CD14-positive monocyte (primary cell): ENCODE measurements around the gene IL3. TPM values are rescaled to one million over a fixed set of nuclear protein-coding genes. Genes with fewer than 3 reads are reported as not detected.

Source experiments
- DNase-seq, 3 donors: peaks; one replicate each; pipeline ENCODE4 v3.0.0-alpha.2; 2011 to 2022
- H2AFZ ChIP-seq: 2 replicates; pipeline ENCODE4 v1.6.0; 2012; ENCODE audit warnings: mild to moderate bottlenecking, low read depth, low read length, inconsistent platforms; ENCODE audit not compliant: insufficient read depth, poor library complexity, severe bottlenecking
- H3K27ac ChIP-seq, 2 donors: 1 replicate in 1 of 2; 2 replicates in 1 of 2; pipeline ENCODE4 v1.5.1; 2012 to 2013; ENCODE audit warnings: low read length in 2 of 2, control low read depth in 1 of 2, inconsistent platforms in 1 of 2, low read depth in 1 of 2, mild to moderate bottlenecking in 1 of 2
- H3K27me3 ChIP-seq, 2 donors: one replicate each; pipeline versions ENCODE4 v1.6.0 to v1.6.1; 2011 to 2013; ENCODE audit warnings: low read length in 2 of 2; ENCODE audit not compliant: control insufficient read depth in 2 of 2, insufficient read depth in 2 of 2
- H3K36me3 ChIP-seq, 2 donors: replicated peaks in 1 of 2; 1 replicate in 1 of 2; 2 replicates in 1 of 2; pipeline versions ENCODE4 v1.5.1 to v1.6.1; 2012 to 2013; ENCODE audit warnings: low read length in 2 of 2, control low read depth in 1 of 2, inconsistent platforms in 1 of 2, mild to moderate bottlenecking in 1 of 2; ENCODE audit not compliant: insufficient read depth in 2 of 2, control insufficient read depth in 1 of 2
- H3K4me1 ChIP-seq, 2 donors: 1 replicate in 1 of 2; 2 replicates in 1 of 2; pipeline versions ENCODE4 v1.5.1 to v1.6.1; 2012 to 2013; ENCODE audit warnings: low read length in 2 of 2, control low read depth in 1 of 2, inconsistent platforms in 1 of 2, mild to moderate bottlenecking in 1 of 2, moderate library complexity in 1 of 2; ENCODE audit not compliant: insufficient read depth in 2 of 2, control insufficient read depth in 1 of 2
- H3K4me2 ChIP-seq: replicated peaks from 2 replicates; pipeline ENCODE3; 2012; ENCODE audit warnings: low read length, moderate library complexity, mild to moderate bottlenecking; ENCODE audit not compliant: poor library complexity, severe bottlenecking; ENCODE audit errors: extremely low read depth
- H3K4me3 ChIP-seq, 3 experiments: fragments of 200-600 bp in 1 of 3; sonication (generic) in 1 of 3; replicated peaks in 1 of 3; 1 replicate in 2 of 3; 2 replicates in 1 of 3; pipeline ENCODE4 v1.5.1; 2011 to 2013; ENCODE audit warnings: low read length in 3 of 3, mild to moderate bottlenecking in 3 of 3, control low read depth in 2 of 3, low read depth in 2 of 3, inconsistent platforms in 1 of 3, moderate library complexity in 1 of 3
- H3K79me2 ChIP-seq: 2 replicates; pipeline ENCODE4 v1.6.0; 2012; ENCODE audit warnings: mild to moderate bottlenecking, control low read depth, inconsistent platforms, low read length, moderate library complexity; ENCODE audit not compliant: insufficient read depth
- H3K9ac ChIP-seq: 2 replicates; pipeline ENCODE4 v1.6.0; 2017; ENCODE audit warnings: low read length, mild to moderate bottlenecking; ENCODE audit not compliant: insufficient read depth, poor library complexity, severe bottlenecking
- H3K9me3 ChIP-seq, 2 donors: replicated peaks in 1 of 2; 1 replicate in 1 of 2; 2 replicates in 1 of 2; pipeline versions ENCODE4 v1.5.1 to v1.6.1; 2012 to 2013; ENCODE audit warnings: low read length in 2 of 2, control low read depth in 1 of 2; ENCODE audit not compliant: control insufficient read depth in 1 of 2, insufficient read depth in 1 of 2
- H4K20me1 ChIP-seq: 2 replicates; pipeline ENCODE4 v1.6.0; 2012; ENCODE audit warnings: mild to moderate bottlenecking, low read length, control low read depth, moderate library complexity; ENCODE audit not compliant: insufficient read depth
- H3K27ac Mint-ChIP-seq, 7 donors: one replicate each; pipeline ENCODE4 v1.8.0; 2020; ENCODE audit warnings: mild to moderate bottlenecking in 7 of 7, mixed read lengths in 7 of 7, moderate library complexity in 6 of 7, inconsistent platforms in 2 of 7
- H3K27me3 Mint-ChIP-seq, 3 donors: one replicate each; pipeline ENCODE4 v1.8.0; 2021 to 2022; ENCODE audit warnings: low read depth in 3 of 3, mild to moderate bottlenecking in 3 of 3, mixed read lengths in 3 of 3, moderate library complexity in 3 of 3, inconsistent platforms in 1 of 3
- H3K36me3 Mint-ChIP-seq, 2 donors: one replicate each; pipeline ENCODE4 v1.8.0; 2020; ENCODE audit warnings: mixed read lengths in 2 of 2, inconsistent platforms in 1 of 2, mild to moderate bottlenecking in 1 of 2
- H3K4me1 Mint-ChIP-seq: one replicate; pipeline ENCODE4 v1.8.0; 2020; ENCODE audit warnings: mild to moderate bottlenecking, mixed read lengths
- H3K4me3 Mint-ChIP-seq, 2 donors: one replicate each; pipeline ENCODE4 v1.8.0; 2020; ENCODE audit warnings: mild to moderate bottlenecking in 2 of 2, mixed read lengths in 2 of 2, moderate library complexity in 1 of 2
- H3K9me3 Mint-ChIP-seq, 7 donors: one replicate each; pipeline ENCODE4 v1.8.0; 2020 to 2022; ENCODE audit warnings: mixed read lengths in 7 of 7, mild to moderate bottlenecking in 6 of 7, moderate library complexity in 6 of 7, inconsistent platforms in 2 of 7
- WGBS: methylation state at CpG from one replicate; pipeline ENCODE4 v1.1.5; 2013; ENCODE audit warnings: missing lambda C conversion rate; ENCODE audit not compliant: insufficient coverage; 5-methylcytosine and 5-hydroxymethylcytosine counted together
- intact Hi-C, 2 donors: fragments of 100-400 bp; cut with micrococcal nuclease; formaldehyde crosslinking; loops; one replicate each; pipeline versions ENCODE4 v1.15.0 to v1.15.1; 2023
- polyA plus RNA-seq, 3 donors: library from polyadenylated mRNA; depleted of rRNA in 1 of 3; unstranded in 2 of 3; stranded (reverse) in 1 of 3; fragments of 300-500 nt in 2 of 3; fragments of >200 nt in 1 of 3; fragmentation: Illumina TruSeq in 2 of 3; gene quantifications; 1 replicate in 2 of 3; 2 replicates in 1 of 3; pipeline ENCODE4 v1.2.3, GENCODE V29; 2012 to 2021
- TF ChIP-seq, protein P1 (sequence below): fragments of 200-600 bp; IDR thresholded peaks from one replicate; pipeline ENCODE4 v1.8.0; 2022; ENCODE audit warnings: antibody characterized with exemption, mild to moderate bottlenecking

Gene IL3
- polyA plus RNA-seq, 3 donors: not detected

DNA sequence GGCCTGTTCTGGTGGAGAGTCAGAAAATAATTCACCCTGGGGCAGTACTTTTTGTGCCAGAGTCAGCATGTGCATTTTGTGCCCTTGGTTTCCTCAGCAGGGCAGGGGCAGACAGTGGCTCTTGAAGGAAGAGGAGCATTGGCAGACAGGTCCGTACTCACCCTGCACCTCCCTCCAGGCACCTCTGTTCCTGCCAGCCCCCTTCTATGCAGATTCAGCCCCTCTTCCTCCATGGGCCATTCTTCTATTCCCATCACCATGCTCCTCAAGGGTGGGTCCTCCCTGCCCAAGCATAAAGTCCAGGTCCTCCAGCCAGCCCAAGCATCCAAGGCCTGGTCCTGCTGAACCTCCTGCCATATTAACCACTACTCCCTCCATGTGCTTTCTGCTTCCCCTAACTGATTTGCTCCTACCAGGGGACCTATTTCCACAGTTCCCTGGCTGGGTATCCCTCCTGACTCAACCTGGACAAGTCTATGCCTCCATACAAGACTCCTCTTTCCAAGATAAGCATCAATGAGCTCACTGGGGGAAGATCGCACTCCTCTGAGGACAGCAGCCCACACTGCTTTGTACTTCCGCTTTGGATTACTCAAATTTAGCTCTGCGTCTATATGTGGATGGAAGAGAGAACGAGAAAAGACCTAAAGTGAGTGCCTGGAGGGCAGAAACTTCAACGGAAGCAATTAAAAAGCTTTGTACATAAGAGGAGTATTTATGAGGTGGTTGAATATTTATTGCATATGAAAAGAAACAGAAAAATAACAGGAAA, 39.7 kb upstream of the IL3 start:
- Histone ChIP-seq H3K9ac (no peak overlapping the region), H3K4me2 (no peak overlapping the region), H3K4me1 (no peaks in the 10 kb centered on the region), H4K20me1 (no peaks in the 10 kb centered on the region), H3K36me3 (no peaks in the 10 kb centered on the region), H3K9me3 (no peaks in the 10 kb centered on the region), H3K27ac (no peak overlapping the region), H3K79me2 (no peaks in the 10 kb centered on the region), H2AFZ (no peak overlapping the region), H3K4me3 (no peak overlapping the region), H3K27me3 (peaks cover 4 to 26% of the 10 kb centered on the region in 2 donors)
- TF ChIP-seq, protein P1, sequence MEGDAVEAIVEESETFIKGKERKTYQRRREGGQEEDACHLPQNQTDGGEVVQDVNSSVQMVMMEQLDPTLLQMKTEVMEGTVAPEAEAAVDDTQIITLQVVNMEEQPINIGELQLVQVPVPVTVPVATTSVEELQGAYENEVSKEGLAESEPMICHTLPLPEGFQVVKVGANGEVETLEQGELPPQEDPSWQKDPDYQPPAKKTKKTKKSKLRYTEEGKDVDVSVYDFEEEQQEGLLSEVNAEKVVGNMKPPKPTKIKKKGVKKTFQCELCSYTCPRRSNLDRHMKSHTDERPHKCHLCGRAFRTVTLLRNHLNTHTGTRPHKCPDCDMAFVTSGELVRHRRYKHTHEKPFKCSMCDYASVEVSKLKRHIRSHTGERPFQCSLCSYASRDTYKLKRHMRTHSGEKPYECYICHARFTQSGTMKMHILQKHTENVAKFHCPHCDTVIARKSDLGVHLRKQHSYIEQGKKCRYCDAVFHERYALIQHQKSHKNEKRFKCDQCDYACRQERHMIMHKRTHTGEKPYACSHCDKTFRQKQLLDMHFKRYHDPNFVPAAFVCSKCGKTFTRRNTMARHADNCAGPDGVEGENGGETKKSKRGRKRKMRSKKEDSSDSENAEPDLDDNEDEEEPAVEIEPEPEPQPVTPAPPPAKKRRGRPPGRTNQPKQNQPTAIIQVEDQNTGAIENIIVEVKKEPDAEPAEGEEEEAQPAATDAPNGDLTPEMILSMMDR: no peak
- Mint-ChIP-seq H3K27me3 (peaks cover 15 to 34% (median 15%) of the 10 kb centered on the region in 3 donors), H3K9me3 (peaks cover 0 to 2% (median 0%) of the 10 kb centered on the region in 7 donors), H3K4me3 (no peak overlapping the region), H3K36me3 (no peaks in the 10 kb centered on the region), H3K27ac (peak overlapping the region in 1 of 7 donors; percentile 57), H3K4me1 (peaks cover 3% of the 10 kb centered on the region)
- intact Hi-C loops: no loop called here
- DNase-seq: no peak
- 89% methylated on average over 4 of the region's 6 CpGs for WGBS

DNA sequence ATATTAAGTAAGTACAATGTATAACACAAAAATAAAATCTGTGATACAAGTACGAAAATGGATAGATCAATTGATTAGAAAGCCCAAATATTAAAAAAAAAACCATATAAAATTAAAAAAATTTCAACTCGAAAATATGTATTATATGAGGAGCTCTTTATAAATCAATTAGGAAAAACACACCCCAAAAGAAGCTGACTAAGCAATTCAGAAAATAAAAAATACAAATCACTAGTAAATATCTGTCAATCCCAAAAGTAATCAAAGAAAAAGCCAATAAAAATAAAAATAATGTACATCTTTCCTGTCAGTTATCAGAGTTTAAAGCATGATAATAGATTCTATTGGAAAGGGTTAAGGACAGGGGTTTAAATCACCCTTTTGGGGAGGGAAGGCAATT, 38.8 kb upstream of the IL3 start:
- no peaks in the 10 kb centered on the region for H3K79me2 ChIP-seq
- no peaks in the 10 kb centered on the region for H3K4me1 ChIP-seq
- H3K27me3 ChIP-seq: peaks cover 4 to 24% of the 10 kb centered on the region in 2 donors
- H3K4me2 ChIP-seq: no peak overlapping the region
- H3K9ac ChIP-seq: no peak overlapping the region
- TF ChIP-seq, protein P1: no peak
- peaks cover 0 to 2% (median 0%) of the 10 kb centered on the region in 7 donors for H3K9me3 Mint-ChIP-seq
- H3K36me3 ChIP-seq: no peaks in the 10 kb centered on the region
- H4K20me1 ChIP-seq: no peaks in the 10 kb centered on the region
- no peak overlapping the region for H2AFZ ChIP-seq
- H3K27ac Mint-ChIP-seq: no peak overlapping the region
- no peaks in the 10 kb centered on the region for H3K36me3 Mint-ChIP-seq
- DNase-seq: no peak
- WGBS: no CpG with 5 or more reads among the region's 2 CpGs
- peaks cover 3% of the 10 kb centered on the region for H3K4me1 Mint-ChIP-seq
- no peak overlapping the region for H3K27ac ChIP-seq
- H3K9me3 ChIP-seq: no peaks in the 10 kb centered on the region
- intact Hi-C loops: no loop called here
- no peak overlapping the region for H3K4me3 ChIP-seq
- H3K4me3 Mint-ChIP-seq: no peak overlapping the region
- H3K27me3 Mint-ChIP-seq: peaks cover 8 to 25% (median 9%) of the 10 kb centered on the region in 3 donors
